K562 (cell line): ENCODE results near the gene THSD8. TPM values are rescaled to one million over a fixed set of nuclear protein-coding genes. Genes with fewer than 3 reads are reported as not detected.
A peak's percentile ranks its signal among the peaks of the same experiment; 100 is the strongest.

Source experiments
- CCNT2 ChIP-seq: IDR thresholded peaks from 2 replicates; pipeline ENCODE4 v1.6.1; 2011; ENCODE audit warnings: borderline replicate concordance, low read depth, mild to moderate bottlenecking, moderate library complexity, mixed read lengths, low read length; ENCODE audit not compliant: insufficient read length; ENCODE audit errors: extremely low read depth
- EHMT2 ChIP-seq: fragments of 450-650 bp; IDR thresholded peaks from 2 replicates; pipeline ENCODE4 v1.6.1; 2018; ENCODE audit warnings: antibody characterized with exemption
- GATAD2A ChIP-seq: fragments of 450-650 bp; IDR thresholded peaks from 2 replicates; pipeline ENCODE4 v1.6.1; 2017
- HDAC3 ChIP-seq: fragments of 450-650 bp; IDR thresholded peaks from 2 replicates; pipeline ENCODE4 v1.6.1; 2018; ENCODE audit warnings: borderline replicate concordance, mild to moderate bottlenecking, moderate library complexity; ENCODE audit not compliant: partially characterized antibody
- HNRNPLL ChIP-seq: fragments of 200-400 bp; formaldehyde crosslinking; IDR thresholded peaks from 2 replicates; pipeline ENCODE4 v1.6.1; 2017; ENCODE audit warnings: low read length, low read depth, mild to moderate bottlenecking; ENCODE audit not compliant: poor library complexity, severe bottlenecking
- KDM1A ChIP-seq, 2 experiments: fragments of 450-650 bp; IDR thresholded peaks; 2 replicates each; pipeline ENCODE4 v1.6.1; 2016; ENCODE audit warnings: mild to moderate bottlenecking in 2 of 2
- KLF16 ChIP-seq: IDR thresholded peaks from 2 replicates; pipeline ENCODE4 v1.6.1; 2016; ENCODE audit warnings: antibody characterized with exemption
- L3MBTL2 ChIP-seq: fragments of 450-650 bp; IDR thresholded peaks from 2 replicates; pipeline ENCODE4 v1.6.1; 2016; ENCODE audit warnings: mild to moderate bottlenecking, moderate library complexity
- LARP7 ChIP-seq: fragments of 450-650 bp; IDR thresholded peaks from 2 replicates; pipeline ENCODE4 v1.6.1; 2016
- LEF1 ChIP-seq: fragments of 450-650 bp; IDR thresholded peaks from 2 replicates; pipeline ENCODE4 v1.6.1; 2016; ENCODE audit warnings: mild to moderate bottlenecking
- MAZ ChIP-seq, 2 experiments: fragments of 450-650 bp in 1 of 2; sonication (generic) in 1 of 2; formaldehyde crosslinking; IDR thresholded peaks in 1 of 2; conservative IDR thresholded peaks in 1 of 2; 2 replicates each; pipeline versions ENCODE4 v1.4.0 to v1.5.0; 2020; ENCODE audit warnings: mild to moderate bottlenecking in 1 of 2, missing genetic modification reagents in 1 of 2
- MXI1 ChIP-seq: IDR thresholded peaks from 2 replicates; pipeline ENCODE4 v1.6.1; 2011; ENCODE audit warnings: low read depth, mild to moderate bottlenecking, improper control_type of control experiment, low read length
- PML ChIP-seq: IDR thresholded peaks from 2 replicates; pipeline ENCODE4 v1.6.1; 2012; ENCODE audit warnings: low read length, inconsistent platforms
- POLR2B ChIP-seq: fragments of 450-650 bp; IDR thresholded peaks from 2 replicates; pipeline ENCODE4 v1.6.1; 2018; ENCODE audit warnings: low read depth; ENCODE audit not compliant: partially characterized antibody
- TOE1 ChIP-seq, 2 experiments: fragments of 450-650 bp in 1 of 2; sonication (generic) in 1 of 2; formaldehyde crosslinking in 1 of 2; IDR thresholded peaks; 2 replicates each; pipeline versions ENCODE4 v1.7.1 to v1.8.0; 2016 to 2022; ENCODE audit warnings: borderline replicate concordance in 2 of 2, mild to moderate bottlenecking in 2 of 2, antibody characterized with exemption in 1 of 2, inconsistent platforms in 1 of 2, low read depth in 1 of 2, missing genetic modification reagents in 1 of 2, moderate library complexity in 1 of 2
- ZFX ChIP-seq: sonication (generic); formaldehyde crosslinking; IDR thresholded peaks from 2 replicates; pipeline ENCODE4 v1.8.0; 2022; ENCODE audit warnings: mild to moderate bottlenecking, missing genetic modification reagents, moderate library complexity
- ZNF124 ChIP-seq: sonication (generic); formaldehyde crosslinking; IDR thresholded peaks from 2 replicates; pipeline ENCODE4 v1.8.1; 2022; ENCODE audit warnings: missing genetic modification reagents
- ZNF347 ChIP-seq: fragments of 450-650 bp; formaldehyde crosslinking; IDR thresholded peaks from 2 replicates; pipeline ENCODE4 v1.4.0; 2020; ENCODE audit warnings: low read depth, mild to moderate bottlenecking, moderate library complexity
- polyA plus RNA-seq, 8 experiments: library from polyadenylated mRNA; depleted of rRNA in 4 of 8; stranded (reverse) in 5 of 8; unstranded in 3 of 8; fragments of >200 nt; fragmentation: Nextera tagmentation in 2 of 8; fragmentation: Illumina TruSeq in 1 of 8; extraction: Ambion mirVana in 2 of 8; extraction: Trizol in 1 of 8; gene quantifications; 2 replicates each; pipeline versions ENCODE4 v1.2.1 to v1.2.3, GENCODE V29; 2011 to 2014; ENCODE audit warnings: inconsistent platforms in 1 of 8, missing spikeins in 1 of 8
- total RNA-seq, 7 experiments: library from RNA; depleted of rRNA in 6 of 7; stranded (reverse); fragments of >200 nt in 6 of 7; fragmentation: Illumina TruSeq in 2 of 7; extraction: Trizol in 2 of 7; gene quantifications; 2 replicates each; pipeline versions ENCODE4 v1.2.1 to v1.2.3, GENCODE V29; 2011 to 2021; ENCODE audit warnings: low replicate concordance in 1 of 7
- TF ChIP-seq, protein P1 (sequence below): fragments of 200-800 bp; sonication (Bioruptor generic); IDR thresholded peaks from 2 replicates; pipeline ENCODE4 v1.6.1; 2017; ENCODE audit warnings: missing genetic modification characterization, missing compliant biosample characterization
- TF ChIP-seq, protein P2 (sequence below): IDR thresholded peaks from 3 replicates; pipeline ENCODE4 v1.6.1; 2011; ENCODE audit warnings: borderline replicate concordance, mild to moderate bottlenecking, moderate library complexity; ENCODE audit not compliant: insufficient read length; ENCODE audit errors: extremely low read depth
- TF ChIP-seq, protein P3 (sequence below), 2 experiments: fragments of 450-650 bp in 1 of 2; sonication (generic) in 1 of 2; formaldehyde crosslinking in 1 of 2; IDR thresholded peaks in 1 of 2; conservative IDR thresholded peaks in 1 of 2; 2 replicates each; pipeline versions ENCODE4 v1.6.1 to v1.8.1; 2016 to 2023; ENCODE audit warnings: mild to moderate bottlenecking in 2 of 2, moderate library complexity in 2 of 2, inconsistent platforms in 1 of 2, missing genetic modification reagents in 1 of 2
- TF ChIP-seq, protein P4 (sequence below): fragments of 450-650 bp; IDR thresholded peaks from 2 replicates; pipeline ENCODE4 v1.6.1; 2016

The THSD8 gene
- total and polyA plus RNA-seq, 9 of the 15 experiments (the other 6 are each of a cell fraction or from before 2014, with no cell fraction given): 8.4 to 42.4 (median 19.9) TPM; not detected in 2

DNA sequence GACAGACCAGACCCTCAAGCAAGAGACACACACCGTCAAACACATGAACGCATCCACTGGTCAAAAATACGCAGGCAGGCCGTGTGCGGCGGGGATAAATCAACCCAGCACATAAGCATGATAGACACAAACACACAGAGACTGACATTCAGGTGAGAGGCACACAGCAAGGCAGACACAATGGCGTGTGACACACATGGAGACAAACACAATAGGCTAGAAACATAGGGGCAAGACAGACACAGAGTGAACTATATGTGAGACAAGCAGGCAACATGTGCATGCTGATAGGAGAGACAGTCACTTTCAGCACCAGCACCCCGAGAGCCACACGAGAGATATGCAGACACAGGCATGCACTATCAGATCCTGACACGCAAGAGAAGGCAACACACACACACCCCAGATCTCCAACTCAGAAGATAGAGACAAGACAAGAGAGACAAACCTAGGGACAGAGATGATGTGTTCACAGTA lies 17.4 kb upstream of the THSD8 start (continued):
- TF ChIP-seq, protein P1, sequence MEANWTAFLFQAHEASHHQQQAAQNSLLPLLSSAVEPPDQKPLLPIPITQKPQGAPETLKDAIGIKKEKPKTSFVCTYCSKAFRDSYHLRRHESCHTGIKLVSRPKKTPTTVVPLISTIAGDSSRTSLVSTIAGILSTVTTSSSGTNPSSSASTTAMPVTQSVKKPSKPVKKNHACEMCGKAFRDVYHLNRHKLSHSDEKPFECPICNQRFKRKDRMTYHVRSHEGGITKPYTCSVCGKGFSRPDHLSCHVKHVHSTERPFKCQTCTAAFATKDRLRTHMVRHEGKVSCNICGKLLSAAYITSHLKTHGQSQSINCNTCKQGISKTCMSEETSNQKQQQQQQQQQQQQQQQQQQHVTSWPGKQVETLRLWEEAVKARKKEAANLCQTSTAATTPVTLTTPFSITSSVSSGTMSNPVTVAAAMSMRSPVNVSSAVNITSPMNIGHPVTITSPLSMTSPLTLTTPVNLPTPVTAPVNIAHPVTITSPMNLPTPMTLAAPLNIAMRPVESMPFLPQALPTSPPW: peak; percentile 44; the same call in 1 of the 2 replicates
- peak; percentile 92 for TF ChIP-seq GATAD2A
- TF ChIP-seq ZNF124 (CRISPR knock-in tag): no peak
- TF ChIP-seq KLF16: peak; percentile 91
- peak; percentile 59; the same call in 1 of the 2 replicates for TF ChIP-seq LARP7
- TF ChIP-seq TOE1 (IDR thresholded peaks at IDR 0.05; ENCODE audit: borderline replicate concordance): peak; percentile 72
- no peak for TF ChIP-seq TOE1 (CRISPR knock-in tag; IDR thresholded peaks at IDR 0.05; ENCODE audit: borderline replicate concordance, low read depth)
- TF ChIP-seq, protein P2, sequence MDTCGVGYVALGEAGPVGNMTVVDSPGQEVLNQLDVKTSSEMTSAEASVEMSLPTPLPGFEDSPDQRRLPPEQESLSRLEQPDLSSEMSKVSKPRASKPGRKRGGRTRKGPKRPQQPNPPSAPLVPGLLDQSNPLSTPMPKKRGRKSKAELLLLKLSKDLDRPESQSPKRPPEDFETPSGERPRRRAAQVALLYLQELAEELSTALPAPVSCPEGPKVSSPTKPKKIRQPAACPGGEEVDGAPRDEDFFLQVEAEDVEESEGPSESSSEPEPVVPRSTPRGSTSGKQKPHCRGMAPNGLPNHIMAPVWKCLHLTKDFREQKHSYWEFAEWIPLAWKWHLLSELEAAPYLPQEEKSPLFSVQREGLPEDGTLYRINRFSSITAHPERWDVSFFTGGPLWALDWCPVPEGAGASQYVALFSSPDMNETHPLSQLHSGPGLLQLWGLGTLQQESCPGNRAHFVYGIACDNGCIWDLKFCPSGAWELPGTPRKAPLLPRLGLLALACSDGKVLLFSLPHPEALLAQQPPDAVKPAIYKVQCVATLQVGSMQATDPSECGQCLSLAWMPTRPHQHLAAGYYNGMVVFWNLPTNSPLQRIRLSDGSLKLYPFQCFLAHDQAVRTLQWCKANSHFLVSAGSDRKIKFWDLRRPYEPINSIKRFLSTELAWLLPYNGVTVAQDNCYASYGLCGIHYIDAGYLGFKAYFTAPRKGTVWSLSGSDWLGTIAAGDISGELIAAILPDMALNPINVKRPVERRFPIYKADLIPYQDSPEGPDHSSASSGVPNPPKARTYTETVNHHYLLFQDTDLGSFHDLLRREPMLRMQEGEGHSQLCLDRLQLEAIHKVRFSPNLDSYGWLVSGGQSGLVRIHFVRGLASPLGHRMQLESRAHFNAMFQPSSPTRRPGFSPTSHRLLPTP: no peak
- TF ChIP-seq L3MBTL2: peak; percentile 78
- 0 out of 2 replicates have a peak, but pooled peaks have one; percentile 1 for TF ChIP-seq ZFX (CRISPR knock-in tag)
- no peak for TF ChIP-seq HNRNPLL
- TF ChIP-seq PML: peak; percentile 92
- TF ChIP-seq CCNT2: peak; percentile 18
- TF ChIP-seq LEF1: peak; percentile 91
- peak; percentile 45 for TF ChIP-seq POLR2B
- TF ChIP-seq HDAC3: peak; percentile 74
- TF ChIP-seq MAZ (CRISPR knock-in tag; conservative IDR thresholded peaks at IDR 0.05 in 1 of 2, IDR thresholded peaks at IDR 0.05 in 1 of 2): peak in 1 of 2 experiments; percentile 50; a peak in 2 of 4 replicates
- TF ChIP-seq, protein P3, sequence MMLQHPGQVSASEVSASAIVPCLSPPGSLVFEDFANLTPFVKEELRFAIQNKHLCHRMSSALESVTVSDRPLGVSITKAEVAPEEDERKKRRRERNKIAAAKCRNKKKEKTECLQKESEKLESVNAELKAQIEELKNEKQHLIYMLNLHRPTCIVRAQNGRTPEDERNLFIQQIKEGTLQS (IDR thresholded peaks at IDR 0.05): peak; percentile 66; the same call in 1 of the 2 replicates
- TF ChIP-seq, protein P3 (CRISPR knock-in tag; conservative IDR thresholded peaks at IDR 0.05): peak; percentile 54; the same call in 1 of the 2 replicates
- TF ChIP-seq KDM1A (IDR thresholded peaks at IDR 0.05): peak in 1 of 2 experiments; percentile 40; a peak in 1 of 4 replicates
- TF ChIP-seq MXI1: 0 out of 2 replicates have a peak, but pooled peaks have one; percentile 51
- TF ChIP-seq EHMT2: peak; percentile 75; the same call in 1 of the 2 replicates
- TF ChIP-seq, protein P4, sequence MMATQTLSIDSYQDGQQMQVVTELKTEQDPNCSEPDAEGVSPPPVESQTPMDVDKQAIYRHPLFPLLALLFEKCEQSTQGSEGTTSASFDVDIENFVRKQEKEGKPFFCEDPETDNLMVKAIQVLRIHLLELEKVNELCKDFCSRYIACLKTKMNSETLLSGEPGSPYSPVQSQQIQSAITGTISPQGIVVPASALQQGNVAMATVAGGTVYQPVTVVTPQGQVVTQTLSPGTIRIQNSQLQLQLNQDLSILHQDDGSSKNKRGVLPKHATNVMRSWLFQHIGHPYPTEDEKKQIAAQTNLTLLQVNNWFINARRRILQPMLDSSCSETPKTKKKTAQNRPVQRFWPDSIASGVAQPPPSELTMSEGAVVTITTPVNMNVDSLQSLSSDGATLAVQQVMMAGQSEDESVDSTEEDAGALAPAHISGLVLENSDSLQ: peak; percentile 84
- TF ChIP-seq ZNF347 (CRISPR knock-in tag): no peak
